Sigmoid colon (tissue), 4 donors: ENCODE data around the gene COBL.

ENCODE experiments used
- EP300 ChIP-seq, 4 donors: sonication (generic); formaldehyde crosslinking; IDR thresholded peaks; one replicate each; pipeline ENCODE4 v1.6.1; 2017; ENCODE audit warnings: antibody characterized with exemption in 4 of 4
- POLR2A ChIP-seq, 2 donors: fragments of 450-650 bp; IDR thresholded peaks; one replicate each; pipeline ENCODE4 v1.6.1; 2016; ENCODE audit warnings: antibody characterized with exemption in 2 of 2, mild to moderate bottlenecking in 2 of 2, moderate library complexity in 2 of 2
- TF ChIP-seq, protein P1 (sequence below), 4 experiments: fragments of 450-650 bp in 3 of 4; fragments of 200-600 bp in 1 of 4; IDR thresholded peaks; one replicate each; pipeline ENCODE4 v1.5.1; 2016 to 2019; ENCODE audit warnings: antibody characterized with exemption in 4 of 4, mild to moderate bottlenecking in 3 of 4, moderate library complexity in 2 of 4

DNA sequence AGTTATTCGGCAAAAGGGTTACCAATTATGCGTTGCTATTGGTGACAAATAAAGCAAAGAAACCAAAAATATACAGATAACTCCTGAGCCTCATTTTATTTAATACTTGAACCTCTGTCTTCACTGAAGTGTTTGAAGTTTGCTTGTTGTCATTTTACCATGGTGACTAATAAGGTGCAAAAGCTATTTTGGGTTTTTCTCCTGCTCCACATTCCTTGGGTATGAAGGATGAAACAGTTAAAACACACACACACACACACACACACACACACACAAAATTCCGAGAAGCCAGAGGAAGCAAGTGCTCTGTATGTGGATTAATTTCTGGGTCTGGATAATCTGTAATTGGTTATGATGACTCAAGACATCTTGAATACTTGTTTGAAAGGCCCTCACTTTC lies 246.5 kb downstream of the COBL start:
- TF ChIP-seq, protein P1, sequence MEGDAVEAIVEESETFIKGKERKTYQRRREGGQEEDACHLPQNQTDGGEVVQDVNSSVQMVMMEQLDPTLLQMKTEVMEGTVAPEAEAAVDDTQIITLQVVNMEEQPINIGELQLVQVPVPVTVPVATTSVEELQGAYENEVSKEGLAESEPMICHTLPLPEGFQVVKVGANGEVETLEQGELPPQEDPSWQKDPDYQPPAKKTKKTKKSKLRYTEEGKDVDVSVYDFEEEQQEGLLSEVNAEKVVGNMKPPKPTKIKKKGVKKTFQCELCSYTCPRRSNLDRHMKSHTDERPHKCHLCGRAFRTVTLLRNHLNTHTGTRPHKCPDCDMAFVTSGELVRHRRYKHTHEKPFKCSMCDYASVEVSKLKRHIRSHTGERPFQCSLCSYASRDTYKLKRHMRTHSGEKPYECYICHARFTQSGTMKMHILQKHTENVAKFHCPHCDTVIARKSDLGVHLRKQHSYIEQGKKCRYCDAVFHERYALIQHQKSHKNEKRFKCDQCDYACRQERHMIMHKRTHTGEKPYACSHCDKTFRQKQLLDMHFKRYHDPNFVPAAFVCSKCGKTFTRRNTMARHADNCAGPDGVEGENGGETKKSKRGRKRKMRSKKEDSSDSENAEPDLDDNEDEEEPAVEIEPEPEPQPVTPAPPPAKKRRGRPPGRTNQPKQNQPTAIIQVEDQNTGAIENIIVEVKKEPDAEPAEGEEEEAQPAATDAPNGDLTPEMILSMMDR (IDR thresholded peaks at IDR 0.05) = no peak
- TF ChIP-seq POLR2A (IDR thresholded peaks at IDR 0.05) = no peak
- no peak for TF ChIP-seq EP300 (IDR thresholded peaks at IDR 0.05)
